HEK293 (cell line): ENCODE data around the gene RAB20.

Source experiments
- CTCF ChIA-PET: fragments of 350-600 bp; formaldehyde crosslinking; extraction: SDS; loops from one replicate; lab custom pipeline; 2021; ENCODE audit warnings: antibody characterized with exemption; lab: Yijun Ruan, JAX
- POLR2A ChIA-PET: fragments of 300-600 bp; formaldehyde crosslinking; extraction: SDS; loops from one replicate; lab custom pipeline; 2020; ENCODE audit warnings: antibody characterized with exemption, inconsistent platforms; lab: Yijun Ruan, JAX
- H3K27ac ChIP-seq: fragments of 200-500 bp; sonication (Bioruptor generic); 2 replicates; pipeline ENCODE4 v1.5.1; 2014; ENCODE audit warnings: low read depth, low read length, control low read depth, inconsistent platforms; ENCODE audit errors: extremely low read depth
- H3K36me3 ChIP-seq, 2 experiments: fragments of 200-500 bp in 1 of 2; sonication (Bioruptor generic) in 1 of 2; 1 replicate in 1 of 2; 2 replicates in 1 of 2; pipeline ENCODE4 v1.5.1; 2014 to 2017; ENCODE audit warnings: inconsistent platforms in 2 of 2, low read length in 2 of 2; ENCODE audit not compliant: control insufficient read depth in 2 of 2, insufficient read depth in 1 of 2
- H3K4me1 ChIP-seq: fragments of 200-500 bp; sonication (Bioruptor generic); 2 replicates; pipeline ENCODE4 v1.5.1; 2014; ENCODE audit warnings: mild to moderate bottlenecking, low read length, inconsistent platforms; ENCODE audit not compliant: control insufficient read depth, insufficient read depth
- H3K4me3 ChIP-seq: 2 replicates; pipeline ENCODE4 v1.5.1; 2011; ENCODE audit warnings: low read depth, mild to moderate bottlenecking, control low read depth, low read length, moderate library complexity
- H3K9me3 ChIP-seq: fragments of 200-500 bp; sonication (Bioruptor generic); 2 replicates; pipeline ENCODE4 v1.5.1; 2014; ENCODE audit warnings: low read depth, low read length, inconsistent platforms; ENCODE audit not compliant: control insufficient read depth, insufficient read depth
- FEZF1 ChIP-seq: fragments of 450-650 bp; formaldehyde crosslinking; IDR thresholded peaks from 2 replicates; pipeline ENCODE4 v1.5.1; 2016; ENCODE audit warnings: missing biosample characterization, missing genetic modification characterization
- HOXA7 ChIP-seq: sonication (generic); formaldehyde crosslinking; IDR thresholded peaks from 2 replicates; pipeline ENCODE4 v1.8.1; 2022; ENCODE audit warnings: missing genetic modification reagents, borderline replicate concordance
- KLF9 ChIP-seq: fragments of 450-650 bp; formaldehyde crosslinking; IDR thresholded peaks from 2 replicates; pipeline ENCODE4 v1.5.1; 2016; ENCODE audit warnings: missing biosample characterization, missing genetic modification characterization, low read depth
- ZIC2 ChIP-seq: fragments of 450-650 bp; formaldehyde crosslinking; IDR thresholded peaks from 2 replicates; pipeline ENCODE4 v1.5.1; 2016; ENCODE audit warnings: missing biosample characterization, missing genetic modification characterization
- ZNF138 ChIP-seq: fragments of 450-650 bp; formaldehyde crosslinking; IDR thresholded peaks from 2 replicates; pipeline ENCODE4 v1.5.1; 2016; ENCODE audit warnings: missing biosample characterization, missing genetic modification characterization, borderline replicate concordance
- ZNF16 ChIP-seq: fragments of 450-650 bp; formaldehyde crosslinking; IDR thresholded peaks from 2 replicates; pipeline ENCODE4 v1.5.1; 2016; ENCODE audit warnings: low read depth, missing biosample characterization, missing genetic modification characterization
- ZNF266 ChIP-seq: fragments of 450-650 bp; formaldehyde crosslinking; IDR thresholded peaks from 2 replicates; pipeline ENCODE4 v1.5.1; 2016; ENCODE audit warnings: missing biosample characterization, missing genetic modification characterization, low read depth
- ZNF362 ChIP-seq: fragments of 450-650 bp; formaldehyde crosslinking; IDR thresholded peaks from 2 replicates; pipeline ENCODE4 v1.5.1; 2016; ENCODE audit warnings: missing biosample characterization, missing genetic modification characterization
- ZNF394 ChIP-seq: fragments of 450-650 bp; formaldehyde crosslinking; IDR thresholded peaks from 2 replicates; pipeline ENCODE4 v1.5.1; 2016; ENCODE audit warnings: missing biosample characterization, missing genetic modification characterization, mild to moderate bottlenecking, moderate library complexity, borderline replicate concordance
- ZNF404 ChIP-seq: fragments of 450-650 bp; formaldehyde crosslinking; IDR thresholded peaks from 2 replicates; pipeline ENCODE4 v1.5.1; 2017; ENCODE audit warnings: missing biosample characterization, missing genetic modification characterization
- ZNF426 ChIP-seq: fragments of 450-650 bp; formaldehyde crosslinking; IDR thresholded peaks from 2 replicates; pipeline ENCODE4 v1.5.1; 2017; ENCODE audit warnings: missing biosample characterization, missing genetic modification characterization, mild to moderate bottlenecking, inconsistent platforms, moderate library complexity
- ZNF548 ChIP-seq: fragments of 450-650 bp; formaldehyde crosslinking; IDR thresholded peaks from 2 replicates; pipeline ENCODE4 v1.5.1; 2016; ENCODE audit warnings: missing biosample characterization, missing genetic modification characterization
- ZNF585B ChIP-seq: fragments of 450-650 bp; formaldehyde crosslinking; IDR thresholded peaks from 2 replicates; pipeline ENCODE4 v1.5.1; 2016; ENCODE audit warnings: missing biosample characterization, missing genetic modification characterization
- ZNF664 ChIP-seq: fragments of 450-650 bp; formaldehyde crosslinking; IDR thresholded peaks from 2 replicates; pipeline ENCODE4 v1.5.1; 2016; ENCODE audit warnings: missing biosample characterization, missing genetic modification characterization
- ZNF791 ChIP-seq: fragments of 450-650 bp; formaldehyde crosslinking; IDR thresholded peaks from 2 replicates; pipeline ENCODE4 v1.5.1; 2016; ENCODE audit warnings: missing biosample characterization, missing genetic modification characterization
- ZNF837 ChIP-seq: fragments of 450-650 bp; formaldehyde crosslinking; IDR thresholded peaks from 2 replicates; pipeline ENCODE4 v1.5.1; 2016; ENCODE audit warnings: missing biosample characterization, missing genetic modification characterization
- ZNF843 ChIP-seq: fragments of 450-650 bp; formaldehyde crosslinking; IDR thresholded peaks from 2 replicates; pipeline ENCODE4 v1.5.1; 2016; ENCODE audit warnings: missing biosample characterization, missing genetic modification characterization
- ZSCAN18 ChIP-seq: fragments of 450-650 bp; formaldehyde crosslinking; IDR thresholded peaks from 2 replicates; pipeline ENCODE4 v1.5.1; 2016; ENCODE audit warnings: missing biosample characterization, missing genetic modification characterization
- ZSCAN30 ChIP-seq: fragments of 450-650 bp; IDR thresholded peaks from 2 replicates; pipeline ENCODE4 v1.5.1; 2018; ENCODE audit warnings: missing biosample characterization, mild to moderate bottlenecking, missing genetic modification characterization, moderate library complexity
- TF ChIP-seq, protein P1 (sequence below): fragments of 450-650 bp; formaldehyde crosslinking; IDR thresholded peaks from 2 replicates; pipeline ENCODE4 v1.5.1; 2017; ENCODE audit warnings: missing biosample characterization, missing genetic modification characterization
- TF ChIP-seq, protein P2 (sequence below): fragments of 450-650 bp; formaldehyde crosslinking; IDR thresholded peaks from 2 replicates; pipeline ENCODE4 v1.5.1; 2016; ENCODE audit warnings: missing biosample characterization, missing genetic modification characterization
- TF ChIP-seq, protein P3 (sequence below): fragments of 450-650 bp; formaldehyde crosslinking; IDR thresholded peaks from 2 replicates; pipeline ENCODE4 v1.5.1; 2016; ENCODE audit warnings: missing biosample characterization, missing genetic modification characterization

The RAB20 gene

DNA sequence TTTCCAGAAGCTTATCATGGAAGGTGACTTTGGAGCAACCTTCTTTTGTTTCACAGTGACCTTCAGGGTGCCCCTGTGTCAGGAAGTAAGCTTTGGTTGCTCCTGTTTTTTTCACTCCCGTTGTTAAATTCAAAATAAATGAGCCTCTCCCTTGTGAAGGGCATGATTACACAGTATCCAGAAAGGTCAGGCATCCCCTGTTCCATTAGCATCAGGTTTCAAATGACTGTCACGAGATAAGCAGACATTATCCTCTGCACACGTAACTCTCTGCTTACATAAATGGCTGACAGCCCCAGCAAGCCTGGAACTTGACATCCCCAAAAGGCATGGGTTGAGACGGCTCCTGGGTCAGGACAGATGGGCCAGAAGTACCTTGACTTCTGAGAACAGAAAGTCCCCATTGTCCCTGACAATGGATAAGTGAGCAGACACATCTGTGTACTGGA, 52.0 kb downstream of the RAB20 start (continued):
- TF ChIP-seq ZNF394 = no peak
- TF ChIP-seq FEZF1 (tag by site-specific recombination) = peak; percentile 78

GRCh38 chr13:110507678-110508381, 53.7 kb downstream of the RAB20 start:
- no peak overlapping the region for H3K27ac ChIP-seq
- no peaks in the 10 kb centered on the region for H3K9me3 ChIP-seq
- POLR2A ChIA-PET = no interaction called here
- peaks cover 0 to 60% of the 10 kb centered on the region in 2 experiments; a peak in 1 of 3 replicates for H3K36me3 ChIP-seq
- TF ChIP-seq ZIC2 (peak; percentile 31; the same call in 1 of the 2 replicates), ZNF16 (no peak)
- TF ChIP-seq, all 188 proteins: peak for 1
- H3K4me1 ChIP-seq = peaks cover 2% of the 10 kb centered on the region; the same call in 1 of the 2 replicates
- H3K4me3 ChIP-seq = no peak overlapping the region
- CTCF ChIA-PET = no interaction called here

DNA sequence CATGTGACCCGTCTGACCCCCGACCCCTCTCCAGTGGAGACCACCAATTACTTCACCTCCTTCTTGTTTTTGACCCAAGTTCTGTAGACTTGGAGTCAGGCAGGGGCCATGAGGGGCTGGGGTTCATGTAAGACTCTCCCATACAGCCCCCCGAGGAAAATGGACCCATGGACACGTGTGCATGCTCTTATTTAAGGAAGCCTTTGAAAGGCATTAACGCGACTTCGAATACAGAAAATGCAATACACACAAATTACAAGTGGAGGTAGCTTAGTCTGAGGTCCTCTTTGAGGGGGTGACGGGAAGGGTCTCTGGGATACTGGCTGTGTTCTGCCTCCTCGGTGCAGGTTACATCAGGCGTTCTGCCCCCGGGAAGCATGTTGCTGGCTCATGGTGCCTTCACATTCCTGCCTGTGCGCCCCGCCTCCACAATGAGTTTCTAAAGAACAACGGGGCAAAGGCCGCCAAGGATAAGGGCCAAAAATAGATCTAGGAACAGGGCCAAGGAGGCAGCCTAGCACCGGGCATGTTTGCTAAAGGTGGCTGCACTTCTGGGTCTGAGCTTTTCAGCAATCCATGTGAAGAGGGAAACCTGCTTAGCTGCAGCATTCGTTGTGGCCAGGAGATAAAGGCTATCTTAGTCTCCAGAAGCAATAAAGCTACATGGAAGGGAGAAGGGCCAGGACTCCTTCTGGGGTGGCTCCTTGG, 54.5 kb downstream of the RAB20 start:
- H3K9me3 ChIP-seq = no peaks in the 10 kb centered on the region
- POLR2A ChIA-PET = no interaction called here
- H3K4me3 ChIP-seq = no peak overlapping the region
- no peak overlapping the region for H3K27ac ChIP-seq
- no peak for TF ChIP-seq ZNF843 (tag by site-specific recombination)
- TF ChIP-seq ZNF426 (tag by site-specific recombination) = no peak
- TF ChIP-seq, protein P1, sequence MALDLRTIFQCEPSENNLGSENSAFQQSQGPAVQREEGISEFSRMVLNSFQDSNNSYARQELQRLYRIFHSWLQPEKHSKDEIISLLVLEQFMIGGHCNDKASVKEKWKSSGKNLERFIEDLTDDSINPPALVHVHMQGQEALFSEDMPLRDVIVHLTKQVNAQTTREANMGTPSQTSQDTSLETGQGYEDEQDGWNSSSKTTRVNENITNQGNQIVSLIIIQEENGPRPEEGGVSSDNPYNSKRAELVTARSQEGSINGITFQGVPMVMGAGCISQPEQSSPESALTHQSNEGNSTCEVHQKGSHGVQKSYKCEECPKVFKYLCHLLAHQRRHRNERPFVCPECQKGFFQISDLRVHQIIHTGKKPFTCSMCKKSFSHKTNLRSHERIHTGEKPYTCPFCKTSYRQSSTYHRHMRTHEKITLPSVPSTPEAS = no peak
- no peak for TF ChIP-seq ZNF837
- TF ChIP-seq ZNF585B (tag by site-specific recombination) = no peak
- no peak for TF ChIP-seq ZSCAN30 (tag by site-specific recombination)
- TF ChIP-seq ZNF362 (tag by site-specific recombination) = no peak
- TF ChIP-seq ZNF16 = no peak
- TF ChIP-seq, protein P2, sequence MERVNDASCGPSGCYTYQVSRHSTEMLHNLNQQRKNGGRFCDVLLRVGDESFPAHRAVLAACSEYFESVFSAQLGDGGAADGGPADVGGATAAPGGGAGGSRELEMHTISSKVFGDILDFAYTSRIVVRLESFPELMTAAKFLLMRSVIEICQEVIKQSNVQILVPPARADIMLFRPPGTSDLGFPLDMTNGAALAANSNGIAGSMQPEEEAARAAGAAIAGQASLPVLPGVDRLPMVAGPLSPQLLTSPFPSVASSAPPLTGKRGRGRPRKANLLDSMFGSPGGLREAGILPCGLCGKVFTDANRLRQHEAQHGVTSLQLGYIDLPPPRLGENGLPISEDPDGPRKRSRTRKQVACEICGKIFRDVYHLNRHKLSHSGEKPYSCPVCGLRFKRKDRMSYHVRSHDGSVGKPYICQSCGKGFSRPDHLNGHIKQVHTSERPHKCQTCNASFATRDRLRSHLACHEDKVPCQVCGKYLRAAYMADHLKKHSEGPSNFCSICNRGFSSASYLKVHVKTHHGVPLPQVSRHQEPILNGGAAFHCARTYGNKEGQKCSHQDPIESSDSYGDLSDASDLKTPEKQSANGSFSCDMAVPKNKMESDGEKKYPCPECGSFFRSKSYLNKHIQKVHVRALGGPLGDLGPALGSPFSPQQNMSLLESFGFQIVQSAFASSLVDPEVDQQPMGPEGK (tag by site-specific recombination) = no peak
- TF ChIP-seq ZNF791 (tag by site-specific recombination) = no peak
- TF ChIP-seq ZNF664 (tag by site-specific recombination) = no peak
- no peak for TF ChIP-seq KLF9 (tag by site-specific recombination)
- no peak for TF ChIP-seq ZSCAN18 (tag by site-specific recombination)
- no peak for TF ChIP-seq HOXA7 (CRISPR knock-in tag)
- TF ChIP-seq ZNF138 = no peak
- TF ChIP-seq, protein P3, sequence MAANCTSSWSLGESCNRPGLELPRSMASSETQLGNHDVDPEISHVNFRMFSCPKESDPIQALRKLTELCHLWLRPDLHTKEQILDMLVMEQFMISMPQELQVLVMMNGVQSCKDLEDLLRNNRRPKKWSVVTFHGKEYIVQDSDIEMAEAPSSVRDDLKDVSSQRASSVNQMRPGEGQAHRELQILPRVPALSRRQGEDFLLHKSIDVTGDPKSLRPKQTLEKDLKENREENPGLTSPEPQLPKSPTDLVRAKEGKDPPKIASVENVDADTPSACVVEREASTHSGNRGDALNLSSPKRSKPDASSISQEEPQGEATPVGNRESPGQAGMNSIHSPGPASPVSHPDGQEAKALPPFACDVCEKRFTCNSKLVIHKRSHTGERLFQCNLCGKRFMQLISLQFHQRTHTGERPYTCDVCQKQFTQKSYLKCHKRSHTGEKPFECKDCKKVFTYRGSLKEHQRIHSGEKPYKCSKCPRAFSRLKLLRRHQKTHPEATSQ (tag by site-specific recombination) = no peak
- no peak for TF ChIP-seq ZNF266 (tag by site-specific recombination)
- no peak for TF ChIP-seq ZNF548 (tag by site-specific recombination)
- no peak for TF ChIP-seq ZNF404
- H3K36me3 ChIP-seq = peaks cover 0 to 56% of the 10 kb centered on the region in 2 experiments; a peak in 1 of 3 replicates
- CTCF ChIA-PET = no interaction called here
- peaks cover 2% of the 10 kb centered on the region; the same call in 1 of the 2 replicates for H3K4me1 ChIP-seq
